Measurements from ENCODE around the gene LRRC36. TPM values are rescaled to one million over a fixed set of nuclear protein-coding genes. Genes with fewer than 3 reads are reported as not detected.
A peak's percentile ranks its signal among the peaks of the same experiment; 100 is the strongest.

LRRC36 gene
- total and polyA plus RNA-seq, 10 of the 15 experiments (the other 5 are each of a cell fraction or from before 2014, with no cell fraction given): 0.45 to 2.0 (median 0.75) TPM; not detected in 1

- Histone ChIP-seq H3K27me3 (replicated peaks in 1 of 2; ENCODE audit: control insufficient read depth in 2 of 2, insufficient read depth in 2 of 2, low read length in 1 of 2) (peaks cover 12 to 15% of the 10 kb centered on the region in 2 experiments), H3K79me2 (ENCODE audit: control insufficient read depth, insufficient read depth, low read length) (no peaks in the 10 kb centered on the region), H3K4me1 (ENCODE audit: control insufficient read depth, insufficient read depth, low read length) (peaks cover 4% of the 10 kb centered on the region; the same call in 1 of the 2 replicates), H4K20me1 (ENCODE audit: control insufficient read depth, insufficient read depth) (no peaks in the 10 kb centered on the region), H3K9me3 (replicated peaks; ENCODE audit: control insufficient read depth, insufficient read depth, low read length) (no peaks in the 10 kb centered on the region), H2AFZ (ENCODE audit: control insufficient read depth, low read depth, low read length) (no peak overlapping the region), H3K4me3 (no peak overlapping the region), H3K27ac (ENCODE audit: control insufficient read depth, insufficient read depth) (no peak overlapping the region), H3K9ac (ENCODE audit: control insufficient read depth, insufficient read depth, low read length) (no peak overlapping the region), H3K36me3 (ENCODE audit: control insufficient read depth in 2 of 2, insufficient read depth in 2 of 2, low read length in 1 of 2) (no peaks in the 10 kb centered on the region), H3K4me2 (ENCODE audit: control insufficient read depth, insufficient read depth) (no peak overlapping the region)
- ChIA-PET POLR2A (interaction anchor here (1.5 kb wide), 1 partner anchor 37 kb away, joined by 4 read pairs; no protein-coding TSS in a partner anchor), RAD21 (ENCODE audit: unreplicated experiment) (interaction anchor here (0.6 to 3.1 kb wide), 23 partner anchors 9 to 181 kb away, joined by 3 to 31 read pairs (median 4); partner anchors contain the start of genes ATP6V0D1 and FHOD1), CTCF (interaction anchor here (0.6 to 5.6 kb wide), 33 partner anchors 8 to 346 kb away, joined by 3 to 84 read pairs (median 4); partner anchors contain the start of genes ATP6V0D1, CARMIL2 and ZDHHC1), SMC1A (ENCODE audit: uncharacterized antibody, unreplicated experiment) (interaction anchor here (0.6 to 2.8 kb wide), 15 partner anchors 10 to 88 kb away, joined by 3 to 19 read pairs (median 4); partner anchors contain the start of genes ATP6V0D1 and ZDHHC1)
- DNase-seq (ENCODE audit: low read depth, low spot score) (no peak), FAIRE-seq (no peak), ATAC-seq (peak; percentile 88)
- in situ Hi-C loops (cut with MboI): no loop called here
- TF ChIP-seq RELB (IDR thresholded peaks at IDR 0.05; ENCODE audit: low read depth) (no peak), YY1 (IDR thresholded peaks at IDR 0.05; ENCODE audit: low read depth, low read length) (0 out of 2 replicates have a peak, but pooled peaks have one; percentile 58), TCF12 (IDR thresholded peaks at IDR 0.05; ENCODE audit: low read depth, low read length) (no peak), SP1 (IDR thresholded peaks at IDR 0.05; ENCODE audit: low read depth, low read length) (no peak), SMC3 (IDR thresholded peaks at IDR 0.05; ENCODE audit: borderline replicate concordance, low read length) (peak; percentile 81; the same call in 1 of the 2 replicates), CTCF (IDR thresholded peaks at IDR 0.05 in 2 of 3, conservative IDR thresholded peaks at IDR 0.05 in 1 of 3; ENCODE audit: control insufficient read depth in 2 of 3, extremely low read depth in 1 of 3, insufficient read depth in 1 of 3, low read depth in 3 of 3, low read length in 3 of 3) (peak; percentile 83 to 96 (median 86)), RAD21 (IDR thresholded peaks at IDR 0.05; ENCODE audit: insufficient read depth, low read depth, low read length) (peak; percentile 72), POU2F2 (IDR thresholded peaks at IDR 0.05; ENCODE audit: borderline replicate concordance, low read depth, low read length) (no peak)
- intact Hi-C loops (cut with micrococcal nuclease; ENCODE audit: unreplicated experiment): loop anchor here (1.0 kb wide), 3 partner anchors 19 to 86 kb away; no protein-coding TSS in a partner anchor
- no TSS peak for BruUV-seq (replicated peaks)
- WGBS (ENCODE audit: insufficient coverage, insufficient replicate concordance, low lambda C conversion rate, missing lambda C conversion rate): 9% methylated on average over 11 of the region's 11 CpGs
These were observed 101.6 kb downstream of the LRRC36 start for GRCh38 chr16:67428146-67428731.
